NCI-H1436 (cell line): Measurements from ENCODE around the gene GJA8.
"Not testable (repeated sequence)": the region's sequence is repeated elsewhere in the genome, so short reads cannot be mapped to it uniquely, and the experiment has no call there.

Source experiments
- DNase-seq: peaks from one replicate; lab custom pipeline; 2025; lab: John Stamatoyannopoulos, UW

Gene GJA8

GRCh38 chr1:147927689-147928088, 25.1 kb downstream of the GJA8 start:
- DNase-seq = not testable (repeated sequence)

- DNase-seq = peak; percentile 79
Measured at GRCh38 chr1:147928236-147929132, 25.9 kb downstream of the GJA8 start, which contains the start of gene GPR89B. TSS of gene GPR89B (plus strand) at chr1:147928420. CDS start at chr1:147928537, 117 bp downstream.

- DNase-seq = not testable (repeated sequence)
Measured at GRCh38 chr1:147931137-147931536, 28.5 kb downstream of the GJA8 start.

- not testable (repeated sequence) for DNase-seq
Measured at GRCh38 chr1:147935296-147935695, 32.7 kb downstream of the GJA8 start.

- not testable (repeated sequence) for DNase-seq
Measured at GRCh38 chr1:147940456-147940855, 37.9 kb downstream of the GJA8 start.

- not testable (repeated sequence) for DNase-seq
Measured at GRCh38 chr1:147942563-147942962, 40.0 kb downstream of the GJA8 start.

- DNase-seq = not testable (repeated sequence)
Measured at GRCh38 chr1:147949517-147949916, 46.9 kb downstream of the GJA8 start.
